ENCODE measurements around the gene ZC3H4. TPM values are rescaled to one million over a fixed set of nuclear protein-coding genes. Genes with fewer than 3 reads are reported as not detected.

The ZC3H4 gene
- total and polyA plus RNA-seq, 10 of the 15 experiments (the other 5 are each of a cell fraction or from before 2014, with no cell fraction given) = 5.1 to 86.3 (median 15.5) TPM

DNA sequence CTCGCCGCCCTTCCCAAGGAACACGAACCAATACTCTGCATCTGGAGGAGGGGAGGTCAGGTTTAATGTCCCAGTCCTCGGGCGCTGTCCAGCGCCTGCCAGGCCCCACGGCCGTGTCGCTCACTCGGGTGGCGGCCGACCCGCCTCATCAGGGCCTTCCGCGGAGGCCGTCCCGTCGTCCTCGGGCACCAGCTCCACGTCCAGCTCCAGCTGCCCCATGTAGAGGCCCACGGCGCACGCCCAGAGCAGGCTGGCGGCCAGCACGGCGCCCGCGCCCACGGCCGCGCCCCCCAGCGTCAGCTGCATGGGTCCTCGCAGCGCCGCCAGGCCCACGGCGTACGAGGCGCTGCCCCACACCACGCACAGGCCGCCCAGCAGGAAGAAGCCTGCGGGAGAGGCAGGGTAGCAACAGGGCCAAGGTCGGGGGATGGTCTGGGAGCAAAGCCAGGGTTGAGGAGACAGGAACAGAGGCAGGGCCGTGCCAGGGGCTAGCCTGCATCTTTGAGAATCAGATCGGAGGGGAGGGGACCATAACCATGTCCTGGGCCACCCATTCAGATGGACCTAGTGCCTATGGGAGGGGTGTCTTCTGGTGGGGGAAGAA is 67.6 kb downstream of the ZC3H4 start (continued):
- TF ChIP-seq, protein P1, sequence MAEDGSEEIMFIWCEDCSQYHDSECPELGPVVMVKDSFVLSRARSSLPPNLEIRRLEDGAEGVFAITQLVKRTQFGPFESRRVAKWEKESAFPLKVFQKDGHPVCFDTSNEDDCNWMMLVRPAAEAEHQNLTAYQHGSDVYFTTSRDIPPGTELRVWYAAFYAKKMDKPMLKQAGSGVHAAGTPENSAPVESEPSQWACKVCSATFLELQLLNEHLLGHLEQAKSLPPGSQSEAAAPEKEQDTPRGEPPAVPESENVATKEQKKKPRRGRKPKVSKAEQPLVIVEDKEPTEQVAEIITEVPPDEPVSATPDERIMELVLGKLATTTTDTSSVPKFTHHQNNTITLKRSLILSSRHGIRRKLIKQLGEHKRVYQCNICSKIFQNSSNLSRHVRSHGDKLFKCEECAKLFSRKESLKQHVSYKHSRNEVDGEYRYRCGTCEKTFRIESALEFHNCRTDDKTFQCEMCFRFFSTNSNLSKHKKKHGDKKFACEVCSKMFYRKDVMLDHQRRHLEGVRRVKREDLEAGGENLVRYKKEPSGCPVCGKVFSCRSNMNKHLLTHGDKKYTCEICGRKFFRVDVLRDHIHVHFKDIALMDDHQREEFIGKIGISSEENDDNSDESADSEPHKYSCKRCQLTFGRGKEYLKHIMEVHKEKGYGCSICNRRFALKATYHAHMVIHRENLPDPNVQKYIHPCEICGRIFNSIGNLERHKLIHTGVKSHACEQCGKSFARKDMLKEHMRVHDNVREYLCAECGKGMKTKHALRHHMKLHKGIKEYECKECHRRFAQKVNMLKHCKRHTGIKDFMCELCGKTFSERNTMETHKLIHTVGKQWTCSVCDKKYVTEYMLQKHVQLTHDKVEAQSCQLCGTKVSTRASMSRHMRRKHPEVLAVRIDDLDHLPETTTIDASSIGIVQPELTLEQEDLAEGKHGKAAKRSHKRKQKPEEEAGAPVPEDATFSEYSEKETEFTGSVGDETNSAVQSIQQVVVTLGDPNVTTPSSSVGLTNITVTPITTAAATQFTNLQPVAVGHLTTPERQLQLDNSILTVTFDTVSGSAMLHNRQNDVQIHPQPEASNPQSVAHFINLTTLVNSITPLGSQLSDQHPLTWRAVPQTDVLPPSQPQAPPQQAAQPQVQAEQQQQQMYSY (CRISPR knock-in tag; IDR thresholded peaks at IDR 0.05) = no peak
- no peak for TF ChIP-seq CHD2 (IDR thresholded peaks at IDR 0.05; ENCODE audit: borderline replicate concordance, low read depth, low read length)
- no peak for TF ChIP-seq POU2F2 (IDR thresholded peaks at IDR 0.05; ENCODE audit: borderline replicate concordance, low read depth, low read length)
- TF ChIP-seq POLR2AphosphoS5 (IDR thresholded peaks at IDR 0.05; ENCODE audit: low read length) = no peak
- no peak for TF ChIP-seq BMI1 (IDR thresholded peaks at IDR 0.05; ENCODE audit: borderline replicate concordance)

DNA sequence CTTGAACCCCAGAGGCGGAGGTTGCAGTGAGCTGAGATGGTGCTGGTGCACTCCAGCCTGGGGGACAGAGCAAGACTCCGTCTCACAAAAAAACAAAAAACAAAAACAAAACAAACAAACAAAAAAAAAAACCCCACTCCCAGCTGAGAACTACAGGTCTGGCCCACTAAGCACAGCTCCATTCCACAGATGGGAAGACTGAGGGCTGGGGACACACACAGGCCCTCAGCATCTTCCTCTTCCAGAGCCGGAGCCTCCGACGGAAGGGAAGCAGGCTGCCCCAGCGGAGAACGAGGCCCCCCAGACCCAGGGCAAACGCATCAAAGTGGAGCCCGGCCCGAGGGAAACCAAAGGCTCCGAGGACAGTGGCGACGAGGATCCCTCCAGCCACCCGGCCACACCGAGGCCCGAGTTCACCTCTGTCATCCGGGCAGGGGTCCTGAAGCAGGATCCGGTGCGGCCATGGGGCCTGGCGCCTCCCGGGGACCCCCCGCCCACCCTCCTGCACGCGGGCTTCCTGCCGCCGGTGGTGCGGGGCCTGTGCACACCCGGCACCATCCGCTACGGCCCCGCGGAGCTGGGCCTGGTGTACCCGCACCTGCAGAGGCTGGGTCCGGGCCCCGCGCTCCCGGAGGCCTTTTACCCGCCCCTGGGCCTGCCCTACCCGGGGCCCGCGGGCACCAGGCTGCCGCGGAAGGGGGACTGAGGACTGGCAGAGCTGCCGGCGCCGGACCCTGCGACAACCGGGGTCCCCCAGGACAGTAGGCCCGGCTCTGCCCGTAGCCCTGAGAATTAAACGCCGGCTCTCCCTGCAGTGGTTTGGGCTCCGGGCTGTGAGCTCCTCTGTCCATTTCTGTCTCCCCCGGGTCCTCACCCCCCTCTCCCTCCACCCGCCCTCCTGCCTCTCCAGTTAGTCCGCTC is 68.4 kb downstream of the ZC3H4 start:
- ChIA-PET RAD21 (ENCODE audit: unreplicated experiment) (interaction anchor here (0.9 kb wide), 1 partner anchor 93 kb away, joined by 3 read pairs; no protein-coding TSS in a partner anchor), SMC1A (ENCODE audit: uncharacterized antibody, unreplicated experiment) (interaction anchor here (0.5 kb wide), 1 partner anchor 32 kb away, joined by 3 read pairs; no protein-coding TSS in a partner anchor), CTCF (interaction anchor here (1.2 to 2.1 kb wide), 2 partner anchors 10 to 32 kb away, joined by 3 to 14 read pairs; no protein-coding TSS in a partner anchor), POLR2A (no interaction called here)
- Histone ChIP-seq H3K4me3 (no peak overlapping the region), H3K4me1 (ENCODE audit: control insufficient read depth, insufficient read depth, low read length) (0 out of 2 replicates have a peak, but pooled peaks cover 5% of the 10 kb centered on the region), H3K36me3 (ENCODE audit: control insufficient read depth in 2 of 2, insufficient read depth in 2 of 2, low read length in 1 of 2) (no peaks in the 10 kb centered on the region), H3K27me3 (replicated peaks in 1 of 2; ENCODE audit: control insufficient read depth in 2 of 2, insufficient read depth in 2 of 2, low read length in 1 of 2) (no peaks in the 10 kb centered on the region), H3K79me2 (ENCODE audit: control insufficient read depth, insufficient read depth, low read length) (peaks cover 2% of the 10 kb centered on the region), H4K20me1 (ENCODE audit: control insufficient read depth, insufficient read depth) (no peaks in the 10 kb centered on the region), H3K27ac (ENCODE audit: control insufficient read depth, insufficient read depth) (no peak overlapping the region), H3K4me2 (ENCODE audit: control insufficient read depth, insufficient read depth) (no peak overlapping the region), H3K9me3 (replicated peaks; ENCODE audit: control insufficient read depth, insufficient read depth, low read length) (no peaks in the 10 kb centered on the region), H2AFZ (ENCODE audit: control insufficient read depth, low read depth, low read length) (no peak overlapping the region), H3K9ac (ENCODE audit: control insufficient read depth, insufficient read depth, low read length) (no peak overlapping the region)
- FAIRE-seq (no peak), ATAC-seq (no peak), DNase-seq (ENCODE audit: low read depth, low spot score) (no peak)
- in situ Hi-C loops (cut with MboI) = no loop called here
- 97% methylated on average over 31 of the region's 56 CpGs for WGBS (ENCODE audit: insufficient coverage, insufficient replicate concordance, low lambda C conversion rate, missing lambda C conversion rate)
- intact Hi-C loops (cut with micrococcal nuclease; ENCODE audit: unreplicated experiment) = no loop called here
- no TSS peak for BruUV-seq (replicated peaks)
- TF ChIP-seq SREBF1 (IDR thresholded peaks at IDR 0.05; ENCODE audit: low read length) (no peak), CHD1 (IDR thresholded peaks at IDR 0.05; ENCODE audit: low read depth, low read length) (no peak), ZNF384 (IDR thresholded peaks at IDR 0.05; ENCODE audit: borderline replicate concordance, low read depth, low read length) (no peak), MEF2B (IDR thresholded peaks at IDR 0.05; ENCODE audit: partially characterized antibody, poor library complexity, severe bottlenecking) (no peak), SMAD5 (IDR thresholded peaks at IDR 0.05; ENCODE audit: low read depth) (no peak), BRCA1 (IDR thresholded peaks at IDR 0.05; ENCODE audit: low read depth, low read length) (no peak)
- TF ChIP-seq, protein P2, sequence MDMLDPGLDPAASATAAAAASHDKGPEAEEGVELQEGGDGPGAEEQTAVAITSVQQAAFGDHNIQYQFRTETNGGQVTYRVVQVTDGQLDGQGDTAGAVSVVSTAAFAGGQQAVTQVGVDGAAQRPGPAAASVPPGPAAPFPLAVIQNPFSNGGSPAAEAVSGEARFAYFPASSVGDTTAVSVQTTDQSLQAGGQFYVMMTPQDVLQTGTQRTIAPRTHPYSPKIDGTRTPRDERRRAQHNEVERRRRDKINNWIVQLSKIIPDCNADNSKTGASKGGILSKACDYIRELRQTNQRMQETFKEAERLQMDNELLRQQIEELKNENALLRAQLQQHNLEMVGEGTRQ (IDR thresholded peaks at IDR 0.05; ENCODE audit: borderline replicate concordance, low read depth, low read length) = no peak
- TF ChIP-seq, protein P3, sequence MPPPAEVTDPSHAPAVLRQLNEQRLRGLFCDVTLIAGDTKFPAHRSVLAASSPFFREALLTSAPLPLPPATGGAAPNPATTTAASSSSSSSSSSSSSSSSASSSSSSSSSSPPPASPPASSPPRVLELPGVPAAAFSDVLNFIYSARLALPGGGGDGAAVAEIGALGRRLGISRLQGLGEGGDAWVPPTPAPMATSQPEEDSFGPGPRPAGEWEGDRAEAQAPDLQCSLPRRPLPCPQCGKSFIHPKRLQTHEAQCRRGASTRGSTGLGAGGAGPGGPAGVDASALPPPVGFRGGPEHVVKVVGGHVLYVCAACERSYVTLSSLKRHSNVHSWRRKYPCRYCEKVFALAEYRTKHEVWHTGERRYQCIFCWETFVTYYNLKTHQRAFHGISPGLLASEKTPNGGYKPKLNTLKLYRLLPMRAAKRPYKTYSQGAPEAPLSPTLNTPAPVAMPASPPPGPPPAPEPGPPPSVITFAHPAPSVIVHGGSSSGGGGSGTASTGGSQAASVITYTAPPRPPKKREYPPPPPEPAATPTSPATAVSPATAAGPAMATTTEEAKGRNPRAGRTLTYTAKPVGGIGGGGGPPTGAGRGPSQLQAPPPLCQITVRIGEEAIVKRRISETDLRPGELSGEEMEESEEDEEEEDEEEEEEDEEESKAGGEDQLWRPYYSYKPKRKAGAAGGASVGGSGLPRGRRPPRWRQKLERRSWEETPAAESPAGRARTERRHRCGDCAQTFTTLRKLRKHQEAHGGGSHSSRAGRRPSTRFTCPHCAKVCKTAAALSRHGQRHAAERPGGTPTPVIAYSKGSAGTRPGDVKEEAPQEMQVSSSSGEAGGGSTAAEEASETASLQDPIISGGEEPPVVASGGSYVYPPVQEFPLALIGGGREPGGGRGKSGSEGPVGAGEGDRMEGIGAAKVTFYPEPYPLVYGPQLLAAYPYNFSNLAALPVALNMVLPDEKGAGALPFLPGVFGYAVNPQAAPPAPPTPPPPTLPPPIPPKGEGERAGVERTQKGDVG (CRISPR knock-in tag; IDR thresholded peaks at IDR 0.05) = no peak

Measured in GM12878 (cell line).